ENCODE results near the gene ANKRD11. TPM values are rescaled to one million over a fixed set of nuclear protein-coding genes. Genes with fewer than 3 reads are reported as not detected.

The ANKRD11 gene
- polyA plus RNA-seq, 1 donor from 2014 or later = 32.5 TPM

DNA sequence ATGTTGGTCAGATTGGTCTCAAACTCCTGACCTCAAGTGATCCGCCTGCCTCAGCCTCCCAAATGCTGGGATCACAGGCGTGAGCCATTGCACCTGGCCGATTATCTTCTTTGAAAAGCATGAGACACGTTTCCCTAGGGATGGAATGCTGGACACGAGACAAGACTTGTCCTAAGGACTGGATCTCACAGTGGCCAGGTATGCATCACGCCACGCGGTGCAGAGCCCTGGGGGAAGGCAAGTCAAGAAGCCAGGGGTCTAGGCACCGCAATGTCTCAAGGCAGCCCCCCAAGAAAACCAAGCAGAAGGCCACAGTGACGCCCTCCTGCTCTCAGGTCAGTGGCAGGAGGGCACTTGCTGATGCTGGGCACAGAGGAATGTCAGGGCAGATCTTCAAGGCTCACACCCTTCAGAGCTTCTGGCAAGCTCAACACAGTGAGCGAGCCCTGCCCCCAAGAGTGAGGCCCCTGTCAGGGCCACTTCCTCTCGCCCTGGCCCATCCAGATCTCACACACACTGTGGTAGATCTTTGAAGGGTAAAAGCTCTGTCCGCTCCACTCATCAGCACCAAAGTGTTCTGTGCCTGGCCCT, 138.2 kb downstream of the ANKRD11 start:
- Histone ChIP-seq H3K27ac (ENCODE audit: low read length) (no peak overlapping the region), H3F3A (ENCODE audit: insufficient read depth, low read length, poor library complexity, severe bottlenecking) (no peaks in the 10 kb centered on the region), H3K79me2 (replicated peaks; ENCODE audit: insufficient read depth, low read length) (peaks cover 63% of the 10 kb centered on the region), H3K9me3 (ENCODE audit: low read length) (no peaks in the 10 kb centered on the region), H4K20me1 (ENCODE audit: insufficient read depth) (no peaks in the 10 kb centered on the region), H3K36me3 (ENCODE audit: insufficient read depth, low read length) (no peaks in the 10 kb centered on the region), H3K4me3 (ENCODE audit: low read length) (no peak overlapping the region), H3K9me2 (ENCODE audit: insufficient read depth, low read length) (no peaks in the 10 kb centered on the region), H3K9ac (ENCODE audit: low read length) (no peak overlapping the region), H3K4me2 (ENCODE audit: low read length) (no peak overlapping the region), H3K27me3 (ENCODE audit: insufficient read depth, low read depth, low read length) (no peaks in the 10 kb centered on the region), H2AFZ (ENCODE audit: low read depth, low read length) (no peak overlapping the region)
- no peak for TF ChIP-seq TAF1 (IDR thresholded peaks at IDR 0.05; ENCODE audit: low read depth)
- no peak for TF ChIP-seq EZH2 (IDR thresholded peaks at IDR 0.05; ENCODE audit: borderline replicate concordance, insufficient read depth, low read length, poor library complexity, severe bottlenecking)
- no peak for TF ChIP-seq MXI1 (conservative IDR thresholded peaks at IDR 0.05; ENCODE audit: poor library complexity, severe bottlenecking)

DNA sequence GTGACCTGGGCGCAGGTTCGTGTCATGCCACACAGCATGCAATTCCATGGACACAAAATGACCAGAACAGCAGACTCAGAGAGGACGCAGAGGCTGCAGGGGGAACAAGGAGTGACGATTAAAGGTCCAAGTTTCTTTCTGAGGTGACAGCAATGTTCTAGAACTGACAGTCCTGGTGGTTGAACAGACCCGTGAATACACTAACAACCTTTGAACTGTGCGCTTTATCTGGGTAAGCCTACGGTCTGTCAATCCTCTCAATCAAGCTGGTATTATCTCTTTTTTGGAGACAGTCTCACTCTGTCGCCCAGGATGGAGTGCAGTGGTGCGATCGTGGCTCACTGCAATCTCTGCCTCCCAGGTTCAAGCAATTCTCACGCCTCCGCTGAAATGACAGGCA, 138.7 kb downstream of the ANKRD11 start:
- H3K9me3 ChIP-seq (ENCODE audit: low read length) = no peaks in the 10 kb centered on the region
- H3K79me2 ChIP-seq (replicated peaks; ENCODE audit: insufficient read depth, low read length) = peaks cover 69% of the 10 kb centered on the region
- H3K9me2 ChIP-seq (ENCODE audit: insufficient read depth, low read length) = no peaks in the 10 kb centered on the region
- H3K9ac ChIP-seq (ENCODE audit: low read length) = no peak overlapping the region
- H3K27me3 ChIP-seq (ENCODE audit: insufficient read depth, low read depth, low read length) = no peaks in the 10 kb centered on the region
- H3K4me2 ChIP-seq (ENCODE audit: low read length) = no peak overlapping the region
- no peak overlapping the region for H2AFZ ChIP-seq (ENCODE audit: low read depth, low read length)
- no peak overlapping the region for H3K4me3 ChIP-seq (ENCODE audit: low read length)
- H3K36me3 ChIP-seq (ENCODE audit: insufficient read depth, low read length) = no peaks in the 10 kb centered on the region
- TF ChIP-seq EP300 (conservative IDR thresholded peaks at IDR 0.05; ENCODE audit: poor library complexity, severe bottlenecking) = no peak
- no peak for TF ChIP-seq MXI1 (conservative IDR thresholded peaks at IDR 0.05; ENCODE audit: poor library complexity, severe bottlenecking)
- TF ChIP-seq, protein P1, sequence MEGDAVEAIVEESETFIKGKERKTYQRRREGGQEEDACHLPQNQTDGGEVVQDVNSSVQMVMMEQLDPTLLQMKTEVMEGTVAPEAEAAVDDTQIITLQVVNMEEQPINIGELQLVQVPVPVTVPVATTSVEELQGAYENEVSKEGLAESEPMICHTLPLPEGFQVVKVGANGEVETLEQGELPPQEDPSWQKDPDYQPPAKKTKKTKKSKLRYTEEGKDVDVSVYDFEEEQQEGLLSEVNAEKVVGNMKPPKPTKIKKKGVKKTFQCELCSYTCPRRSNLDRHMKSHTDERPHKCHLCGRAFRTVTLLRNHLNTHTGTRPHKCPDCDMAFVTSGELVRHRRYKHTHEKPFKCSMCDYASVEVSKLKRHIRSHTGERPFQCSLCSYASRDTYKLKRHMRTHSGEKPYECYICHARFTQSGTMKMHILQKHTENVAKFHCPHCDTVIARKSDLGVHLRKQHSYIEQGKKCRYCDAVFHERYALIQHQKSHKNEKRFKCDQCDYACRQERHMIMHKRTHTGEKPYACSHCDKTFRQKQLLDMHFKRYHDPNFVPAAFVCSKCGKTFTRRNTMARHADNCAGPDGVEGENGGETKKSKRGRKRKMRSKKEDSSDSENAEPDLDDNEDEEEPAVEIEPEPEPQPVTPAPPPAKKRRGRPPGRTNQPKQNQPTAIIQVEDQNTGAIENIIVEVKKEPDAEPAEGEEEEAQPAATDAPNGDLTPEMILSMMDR (IDR thresholded peaks at IDR 0.05; ENCODE audit: poor library complexity, severe bottlenecking) = no peak
- no peak overlapping the region for H3K27ac ChIP-seq (ENCODE audit: low read length)
- no peaks in the 10 kb centered on the region for H4K20me1 ChIP-seq (ENCODE audit: insufficient read depth)
- no peaks in the 10 kb centered on the region for H3F3A ChIP-seq (ENCODE audit: insufficient read depth, low read length, poor library complexity, severe bottlenecking)

DNA sequence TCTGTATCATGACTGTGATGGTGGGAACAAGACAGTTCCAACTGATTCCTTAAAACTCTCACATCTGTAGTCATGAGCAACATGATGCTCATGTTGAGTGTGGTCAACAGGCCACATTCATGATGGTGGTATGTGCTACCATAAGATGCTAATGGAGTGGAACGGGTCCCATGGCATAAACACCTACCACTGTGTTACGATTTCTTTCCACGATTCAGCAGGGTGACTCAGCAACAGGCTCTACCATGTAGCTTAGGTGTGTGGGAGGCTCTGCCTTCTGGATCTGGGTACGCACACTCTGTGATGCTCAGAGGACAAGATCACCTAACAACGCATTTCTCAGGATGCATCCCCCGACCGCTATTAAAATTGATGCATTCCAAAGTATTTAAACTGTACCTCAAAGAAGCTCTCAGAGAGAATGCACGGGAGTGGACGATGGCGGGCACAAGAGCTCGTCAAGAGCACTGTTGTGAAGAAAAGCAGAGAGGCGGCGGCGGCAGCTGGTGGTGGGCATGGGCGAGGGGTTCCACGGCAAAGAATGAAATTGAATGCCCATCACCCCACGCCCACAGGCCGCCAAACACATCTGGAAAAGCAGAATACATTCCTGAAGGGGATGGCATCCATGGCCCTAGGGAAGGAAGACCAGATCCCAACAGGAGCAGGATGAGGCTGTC, 139.5 kb downstream of the ANKRD11 start:
- Histone ChIP-seq H3K9me2 (ENCODE audit: insufficient read depth, low read length) (no peaks in the 10 kb centered on the region), H4K20me1 (ENCODE audit: insufficient read depth) (no peaks in the 10 kb centered on the region), H3K36me3 (ENCODE audit: insufficient read depth, low read length) (no peaks in the 10 kb centered on the region), H3K4me2 (ENCODE audit: low read length) (no peak overlapping the region), H3F3A (ENCODE audit: insufficient read depth, low read length, poor library complexity, severe bottlenecking) (no peaks in the 10 kb centered on the region), H3K27me3 (ENCODE audit: insufficient read depth, low read depth, low read length) (no peaks in the 10 kb centered on the region), H3K9me3 (ENCODE audit: low read length) (no peaks in the 10 kb centered on the region), H3K9ac (ENCODE audit: low read length) (no peak overlapping the region), H3K4me3 (ENCODE audit: low read length) (no peak overlapping the region), H2AFZ (ENCODE audit: low read depth, low read length) (no peak overlapping the region), H3K79me2 (replicated peaks; ENCODE audit: insufficient read depth, low read length) (peaks cover 72% of the 10 kb centered on the region), H3K27ac (ENCODE audit: low read length) (no peak overlapping the region)
- TF ChIP-seq MXI1 (conservative IDR thresholded peaks at IDR 0.05; ENCODE audit: poor library complexity, severe bottlenecking) = no peak
- TF ChIP-seq POLR2AphosphoS5 (IDR thresholded peaks at IDR 0.05) = no peak
- TF ChIP-seq EP300 (conservative IDR thresholded peaks at IDR 0.05; ENCODE audit: poor library complexity, severe bottlenecking) = no peak
- no peak for TF ChIP-seq RAD21 (conservative IDR thresholded peaks at IDR 0.05)
- TF ChIP-seq SMC3 (conservative IDR thresholded peaks at IDR 0.05; ENCODE audit: poor library complexity) = no peak
- no peak for TF ChIP-seq TAF1 (IDR thresholded peaks at IDR 0.05; ENCODE audit: low read depth)
- TF ChIP-seq, protein P1 (IDR thresholded peaks at IDR 0.05; ENCODE audit: poor library complexity, severe bottlenecking) = no peak
- no peak for TF ChIP-seq EZH2 (IDR thresholded peaks at IDR 0.05; ENCODE audit: borderline replicate concordance, insufficient read depth, low read length, poor library complexity, severe bottlenecking)
- TF ChIP-seq, protein P2, sequence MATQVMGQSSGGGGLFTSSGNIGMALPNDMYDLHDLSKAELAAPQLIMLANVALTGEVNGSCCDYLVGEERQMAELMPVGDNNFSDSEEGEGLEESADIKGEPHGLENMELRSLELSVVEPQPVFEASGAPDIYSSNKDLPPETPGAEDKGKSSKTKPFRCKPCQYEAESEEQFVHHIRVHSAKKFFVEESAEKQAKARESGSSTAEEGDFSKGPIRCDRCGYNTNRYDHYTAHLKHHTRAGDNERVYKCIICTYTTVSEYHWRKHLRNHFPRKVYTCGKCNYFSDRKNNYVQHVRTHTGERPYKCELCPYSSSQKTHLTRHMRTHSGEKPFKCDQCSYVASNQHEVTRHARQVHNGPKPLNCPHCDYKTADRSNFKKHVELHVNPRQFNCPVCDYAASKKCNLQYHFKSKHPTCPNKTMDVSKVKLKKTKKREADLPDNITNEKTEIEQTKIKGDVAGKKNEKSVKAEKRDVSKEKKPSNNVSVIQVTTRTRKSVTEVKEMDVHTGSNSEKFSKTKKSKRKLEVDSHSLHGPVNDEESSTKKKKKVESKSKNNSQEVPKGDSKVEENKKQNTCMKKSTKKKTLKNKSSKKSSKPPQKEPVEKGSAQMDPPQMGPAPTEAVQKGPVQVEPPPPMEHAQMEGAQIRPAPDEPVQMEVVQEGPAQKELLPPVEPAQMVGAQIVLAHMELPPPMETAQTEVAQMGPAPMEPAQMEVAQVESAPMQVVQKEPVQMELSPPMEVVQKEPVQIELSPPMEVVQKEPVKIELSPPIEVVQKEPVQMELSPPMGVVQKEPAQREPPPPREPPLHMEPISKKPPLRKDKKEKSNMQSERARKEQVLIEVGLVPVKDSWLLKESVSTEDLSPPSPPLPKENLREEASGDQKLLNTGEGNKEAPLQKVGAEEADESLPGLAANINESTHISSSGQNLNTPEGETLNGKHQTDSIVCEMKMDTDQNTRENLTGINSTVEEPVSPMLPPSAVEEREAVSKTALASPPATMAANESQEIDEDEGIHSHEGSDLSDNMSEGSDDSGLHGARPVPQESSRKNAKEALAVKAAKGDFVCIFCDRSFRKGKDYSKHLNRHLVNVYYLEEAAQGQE (IDR thresholded peaks at IDR 0.05; ENCODE audit: borderline replicate concordance) = no peak
